HUDEP-2 (cell line): ENCODE results near the gene SIGLEC6.

Experiments used
- DNase-seq, 76 experiments: peaks; one replicate each; lab custom pipeline; 2025; ENCODE audit not compliant: unreplicated experiment in 76 of 76; lab: John Stamatoyannopoulos, UW

Gene SIGLEC6

DNA sequence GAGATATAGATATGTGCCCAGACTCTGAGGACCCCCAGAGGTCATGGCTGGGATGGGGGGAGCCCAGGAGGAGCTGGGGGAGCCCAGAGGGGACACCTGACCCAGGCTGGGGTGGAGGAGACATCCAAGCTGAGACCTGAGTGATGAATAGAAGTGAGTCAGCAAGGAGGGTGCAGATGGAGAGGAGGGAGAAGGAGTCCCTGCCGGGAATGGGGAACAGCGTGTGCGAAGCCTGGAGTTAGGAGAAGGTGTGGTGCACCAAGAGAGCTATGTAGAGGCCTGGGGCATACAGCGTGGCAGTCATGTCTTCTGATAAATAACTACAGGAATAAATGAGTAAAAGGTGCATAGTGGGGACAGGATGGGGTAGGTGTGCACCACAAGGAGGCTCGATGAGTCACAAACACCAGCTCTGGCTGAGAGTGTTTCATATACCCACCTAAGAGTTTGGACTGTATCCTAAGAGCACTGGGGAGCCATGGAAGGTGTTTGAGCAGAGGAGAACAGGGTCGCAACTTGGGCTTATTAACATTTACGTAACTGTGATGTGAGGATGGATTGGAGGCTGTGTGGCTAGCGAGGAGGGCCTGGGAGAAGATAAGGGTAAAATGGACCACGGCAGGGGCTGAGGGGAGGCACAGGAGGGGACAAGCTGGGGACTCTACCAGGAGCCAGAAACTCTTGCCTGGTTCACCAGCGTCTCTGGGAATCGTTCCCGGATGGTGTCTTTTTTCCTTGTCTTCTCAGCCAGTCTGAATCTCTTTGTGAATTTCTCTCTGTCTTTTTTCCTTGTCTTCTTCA is 51.7 kb downstream of the SIGLEC6 start:
- DNase-seq = no peak

DNA sequence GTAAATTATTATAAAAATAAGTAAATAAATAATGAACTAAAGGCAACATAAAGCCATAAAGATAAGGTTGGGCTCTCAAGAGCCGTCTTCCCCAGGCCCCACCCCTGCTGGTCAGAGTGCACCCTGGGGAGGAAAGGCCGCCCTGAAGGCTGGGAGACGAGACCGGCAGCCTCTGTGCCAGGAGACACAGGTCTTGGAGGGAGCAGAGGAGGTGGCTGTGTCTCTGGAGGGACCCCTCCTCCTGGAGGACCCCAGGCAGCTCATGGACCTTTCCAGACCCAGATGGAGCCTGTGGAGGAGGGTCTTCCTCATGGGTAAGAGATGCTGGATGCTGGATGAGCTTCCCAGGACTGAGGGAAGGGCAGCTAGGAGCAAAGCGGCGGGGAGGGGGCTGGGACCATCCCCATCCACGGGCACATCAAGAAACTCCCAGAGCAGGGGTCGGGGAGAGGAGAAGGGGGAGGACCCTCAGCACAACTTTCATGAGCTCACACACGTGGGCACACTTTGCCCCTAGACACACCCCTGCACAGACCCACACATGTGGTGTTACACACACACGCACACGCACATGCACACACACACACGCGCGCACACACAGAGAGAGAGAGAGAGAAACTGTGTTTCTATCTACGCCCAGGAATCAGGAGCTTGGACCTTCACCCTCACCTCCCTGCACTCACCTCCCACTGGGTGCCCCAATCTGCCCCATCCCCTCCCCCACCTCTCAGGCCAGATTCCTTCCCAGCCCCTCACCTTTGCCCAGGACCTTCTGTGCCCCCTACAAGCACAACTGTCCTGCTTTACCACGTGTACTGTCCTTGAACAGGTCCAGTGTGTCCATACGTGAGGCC is 52.9 kb downstream of the SIGLEC6 start, which contains the start of gene CEACAM18:
Gene CEACAM18, plus strand, starts transcription at position 159 of the 854 bp plus-strand sequence.
- no peak for DNase-seq

DNA sequence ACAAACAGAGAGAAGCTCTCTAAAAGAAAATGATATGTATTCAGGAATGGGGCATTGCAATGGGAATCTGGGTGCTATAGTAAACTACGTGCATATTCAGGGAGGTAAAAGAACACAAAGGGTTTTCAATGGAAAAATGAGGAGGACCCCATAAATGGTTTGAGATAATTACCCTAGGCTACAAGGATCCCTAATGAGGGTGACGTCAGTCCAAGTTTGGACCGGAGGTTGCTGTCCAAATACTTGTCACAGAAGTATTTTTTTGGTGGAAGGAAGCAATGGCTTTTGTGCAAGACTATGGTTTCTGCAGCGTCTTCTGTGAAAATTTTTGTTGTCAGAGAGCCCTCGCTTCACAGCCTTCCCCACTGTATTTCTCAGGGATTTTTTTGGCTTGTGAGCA is 54.1 kb downstream of the SIGLEC6 start:
- no peak for DNase-seq

DNA sequence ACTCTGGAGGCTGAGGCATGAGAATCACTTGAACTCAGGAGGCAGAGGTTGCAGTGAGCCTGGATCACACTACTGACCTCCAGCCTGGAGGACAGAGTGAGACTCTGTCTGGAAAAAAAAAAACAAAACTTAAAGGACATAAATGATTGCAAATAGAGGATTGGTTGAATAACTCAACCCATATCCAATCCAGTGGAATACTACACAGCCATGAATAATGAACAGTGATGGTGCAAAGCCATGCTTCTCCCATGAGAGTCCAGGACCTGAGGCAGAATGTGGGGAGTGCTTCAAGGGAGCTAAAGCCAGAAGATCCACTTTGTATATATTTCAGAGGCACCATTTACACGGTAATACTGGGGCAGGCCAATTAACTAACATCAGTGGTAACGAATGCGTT is 55.3 kb downstream of the SIGLEC6 start:
- no peak for DNase-seq

DNA sequence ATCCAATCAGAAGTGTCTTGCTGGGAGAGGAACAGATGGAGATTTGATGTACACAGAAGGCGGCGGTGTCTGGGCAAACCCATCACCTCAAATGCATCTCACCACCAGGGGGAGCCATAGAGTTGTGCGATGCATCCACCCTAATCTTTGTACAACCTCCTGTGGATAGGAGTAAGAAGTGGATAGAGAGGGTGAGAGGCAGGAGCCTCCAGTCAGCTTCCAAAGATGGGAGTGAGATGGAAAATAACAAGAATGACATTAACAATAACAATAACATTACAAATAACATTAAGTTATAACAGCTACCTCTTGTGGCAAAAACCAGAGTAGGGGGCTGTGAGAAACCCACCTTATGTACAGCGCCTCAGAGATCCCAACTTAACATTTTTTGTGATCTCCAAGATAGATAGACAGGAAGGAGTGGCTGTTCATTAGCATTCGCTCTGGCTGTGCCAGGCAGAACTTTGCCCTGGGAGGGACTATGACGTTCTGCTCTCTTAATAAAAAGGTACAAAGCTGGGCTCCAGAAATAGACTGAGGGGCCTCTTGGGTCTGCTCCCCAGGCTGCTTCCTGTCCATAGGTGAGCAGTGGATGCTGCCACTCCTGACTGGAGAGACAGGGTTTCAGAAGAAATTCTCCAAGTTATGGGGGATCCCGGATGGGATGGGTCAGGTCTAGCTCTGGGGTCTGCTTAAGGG is 58.3 kb downstream of the SIGLEC6 start:
- peak in 74 of 76 experiments; percentile 43 to 94 (median 82) for DNase-seq

DNA sequence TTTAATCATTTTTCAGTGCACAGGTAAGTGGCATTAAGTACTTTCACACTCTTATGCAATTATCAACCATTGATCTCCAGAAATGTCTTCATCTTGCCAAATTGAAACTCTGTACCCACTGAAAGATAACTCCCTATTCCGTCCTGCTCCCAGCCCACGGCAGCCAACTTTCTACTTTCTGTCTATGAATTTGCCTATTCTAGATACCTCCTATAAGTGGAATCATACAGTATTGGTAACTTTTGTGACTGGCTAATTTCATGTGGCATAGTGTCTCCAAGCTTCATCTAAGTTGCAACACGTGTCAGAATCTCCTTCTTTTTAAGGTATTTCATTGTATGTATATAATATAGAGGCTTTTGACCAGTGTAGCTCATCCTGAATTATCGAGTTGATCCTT is 58.9 kb downstream of the SIGLEC6 start:
- no peak for DNase-seq

DNA sequence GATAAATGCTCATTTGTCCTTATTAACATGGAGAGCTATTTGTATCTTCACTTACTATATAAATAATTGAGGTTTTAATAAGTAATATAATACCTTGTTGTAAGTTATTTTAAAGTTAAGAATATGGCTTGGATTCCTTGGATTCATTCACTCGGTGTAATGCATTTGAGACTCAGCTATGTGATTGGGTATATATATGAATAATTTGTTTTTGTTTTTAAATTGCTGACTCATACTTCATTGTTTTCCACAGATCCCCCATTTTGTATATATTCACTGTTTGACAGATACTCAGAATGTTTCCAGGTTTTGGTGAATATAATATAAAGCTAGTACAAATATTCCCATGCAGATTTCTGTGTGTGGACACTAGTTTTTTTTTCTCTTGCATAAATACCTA is 59.9 kb downstream of the SIGLEC6 start:
- DNase-seq = no peak

DNA sequence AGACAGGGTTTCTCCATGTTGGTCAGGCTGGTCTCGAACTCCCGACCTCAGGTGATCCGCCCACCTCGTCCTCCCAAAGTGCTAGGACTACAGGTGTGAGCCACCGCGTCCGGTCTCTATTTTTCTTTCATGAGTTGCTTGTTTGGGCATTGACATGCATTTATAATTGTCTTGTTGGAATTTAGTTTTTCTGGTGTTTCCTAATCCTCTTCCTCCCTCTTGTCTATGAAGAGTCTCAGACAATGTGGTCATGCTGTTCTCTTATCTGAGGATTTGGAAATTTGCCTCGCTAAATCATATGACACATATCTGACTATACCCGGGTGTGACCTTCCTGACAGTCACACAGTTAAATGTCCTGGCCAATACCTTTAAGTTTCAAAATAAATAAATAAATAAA is 60.5 kb downstream of the SIGLEC6 start:
- peak in 36 of 76 experiments; percentile 20 to 82 (median 71) for DNase-seq

DNA sequence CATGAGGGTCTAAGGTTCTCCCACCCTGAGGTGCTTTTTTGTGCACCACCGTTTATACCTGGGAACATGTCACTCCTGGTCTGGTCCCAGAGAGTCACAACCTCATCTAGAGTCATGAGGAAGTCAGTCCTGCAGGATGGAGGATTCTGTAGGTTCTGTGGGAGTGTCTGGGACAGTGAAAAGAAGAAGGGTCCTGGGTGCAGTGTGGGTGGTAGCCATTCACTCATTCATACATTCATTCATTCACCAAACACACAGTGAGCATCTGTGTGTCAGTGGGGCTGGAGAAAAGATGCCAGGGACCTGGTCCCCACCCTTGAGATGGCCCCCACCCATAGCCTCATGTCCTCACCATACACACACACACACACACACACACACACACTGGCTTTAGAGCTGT is 61.8 kb downstream of the SIGLEC6 start:
- no peak for DNase-seq

DNA sequence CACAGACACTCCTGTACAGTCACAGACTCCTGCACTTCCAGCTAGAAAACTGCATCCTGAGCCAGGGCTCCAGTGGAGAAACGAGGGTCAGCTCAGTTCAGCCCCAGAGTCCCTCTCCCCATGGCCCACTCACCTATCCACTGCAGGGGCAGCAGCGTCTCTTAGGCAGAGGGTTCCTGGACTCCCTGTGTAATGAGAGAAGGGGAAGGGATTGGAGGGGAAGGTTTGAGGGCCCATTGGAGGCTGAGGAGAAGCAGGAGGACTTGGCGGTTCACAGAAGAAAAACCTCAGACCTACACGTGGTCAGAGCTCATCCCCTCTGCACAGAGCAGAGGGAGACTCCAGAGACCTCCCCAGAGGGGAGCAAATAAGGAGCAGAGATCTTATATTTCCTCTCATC is 62.3 kb downstream of the SIGLEC6 start:
- no peak for DNase-seq

DNA sequence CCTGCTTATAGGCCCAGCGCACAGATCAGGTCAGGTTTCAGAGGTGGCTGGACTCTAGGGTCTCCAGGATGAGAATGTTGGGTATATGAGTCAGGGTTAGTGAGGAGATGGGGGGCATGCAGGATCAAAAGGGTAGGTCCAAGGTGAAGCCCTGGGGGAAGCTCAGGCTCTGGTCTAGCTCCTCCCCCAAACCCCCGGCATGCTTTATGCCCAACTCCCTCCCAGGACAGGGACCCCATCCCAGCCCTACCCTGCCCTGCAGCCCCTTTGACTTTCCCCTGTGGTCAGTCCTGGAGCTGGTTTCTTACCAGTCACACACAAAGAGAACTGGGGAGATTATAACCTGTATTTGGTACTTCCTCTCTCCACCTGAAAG is 62.9 kb downstream of the SIGLEC6 start:
- no peak for DNase-seq

DNA sequence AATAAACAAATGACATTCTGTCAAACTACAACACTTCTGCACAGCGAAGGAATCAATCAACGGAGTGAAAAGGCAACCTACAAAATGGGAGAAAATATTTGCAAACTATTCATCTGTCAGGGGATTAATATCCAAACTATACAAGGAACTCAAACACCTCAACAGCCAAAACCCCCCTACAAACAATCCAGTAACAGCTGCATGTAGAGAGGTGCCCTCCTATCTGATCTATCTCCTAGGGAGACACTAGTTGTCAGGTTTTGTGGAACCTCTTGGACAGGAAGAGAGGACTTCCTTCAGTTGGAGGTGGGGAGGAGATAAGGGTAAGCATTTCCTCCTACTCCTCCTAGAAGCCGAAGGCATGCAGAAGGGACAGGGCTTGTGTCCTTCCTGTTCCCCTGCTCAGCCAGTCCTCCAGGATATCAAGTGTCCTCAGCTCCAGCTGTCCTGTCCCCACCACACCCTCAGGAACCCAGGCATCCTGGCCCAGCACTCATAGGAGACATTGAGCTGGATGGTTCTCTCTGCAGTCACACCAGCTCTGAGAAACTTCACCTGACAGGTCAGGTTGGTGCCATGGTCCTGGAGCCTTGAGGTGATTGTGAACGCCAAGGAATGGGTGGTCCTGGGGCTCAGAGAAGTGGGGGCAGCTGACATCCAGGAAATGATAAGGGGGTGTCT is 63.5 kb downstream of the SIGLEC6 start:
- peak in 8 of 76 experiments; percentile 15 to 34 (median 23) for DNase-seq
